HG03064 (cell line): Measurements from ENCODE around the gene HBEGF.

Experiments used
- ATAC-seq: cut with Tn5 transposase; IDR thresholded peaks from one replicate; pipeline ENCODE4 v1.9.1; 2021; ENCODE audit warnings: low read depth; ENCODE audit not compliant: unreplicated experiment

HBEGF gene

GRCh38 chr5:140309706-140310249 lies 36.6 kb downstream of the HBEGF start:
- ATAC-seq: no peak

GRCh38 chr5:140305471-140305870 lies 40.9 kb downstream of the HBEGF start:
- no peak for ATAC-seq

- no peak for ATAC-seq
Measured at GRCh38 chr5:140303966-140304365, 42.4 kb downstream of the HBEGF start.

- ATAC-seq: peak; percentile 94
Measured at GRCh38 chr5:140302786-140303639, 43.4 kb downstream of the HBEGF start, which contains the start of gene PFDN1. TSS of gene PFDN1 (minus strand) at chr5:140303101. CDS start at chr5:140303073, 28 bp downstream.

GRCh38 chr5:140301136-140301535 lies 45.3 kb downstream of the HBEGF start:
- no peak for ATAC-seq

- ATAC-seq: no peak
Measured at GRCh38 chr5:140299056-140299455, 47.3 kb downstream of the HBEGF start.

GRCh38 chr5:140298183-140298601 lies 48.2 kb downstream of the HBEGF start:
- ATAC-seq: no peak

- ATAC-seq: no peak
Measured at GRCh38 chr5:140297283-140297682, 49.1 kb downstream of the HBEGF start.

GRCh38 chr5:140296289-140296688 lies 50.1 kb downstream of the HBEGF start:
- no peak for ATAC-seq

GRCh38 chr5:140295414-140295813 lies 51.0 kb downstream of the HBEGF start:
- no peak for ATAC-seq

GRCh38 chr5:140294753-140295152 lies 51.6 kb downstream of the HBEGF start:
- no peak for ATAC-seq

- no peak for ATAC-seq
Measured at GRCh38 chr5:140293849-140294100, 52.6 kb downstream of the HBEGF start.

GRCh38 chr5:140293091-140293848 lies 53.1 kb downstream of the HBEGF start:
- ATAC-seq: no peak

GRCh38 chr5:140292212-140293036 lies 54.0 kb downstream of the HBEGF start:
- ATAC-seq: no peak

GRCh38 chr5:140287801-140288521 lies 58.4 kb downstream of the HBEGF start:
- no peak for ATAC-seq

GRCh38 chr5:140286424-140286823 lies 60.0 kb downstream of the HBEGF start:
- no peak for ATAC-seq

GRCh38 chr5:140284013-140284412 lies 62.4 kb downstream of the HBEGF start:
- no peak for ATAC-seq
